MCF 10A (cell line): ENCODE results near the gene LDHAL6B. TPM values are rescaled to one million over a fixed set of nuclear protein-coding genes. Genes with fewer than 3 reads are reported as not detected.
"Not testable (repeated sequence)": the region's sequence is repeated elsewhere in the genome, so short reads cannot be mapped to it uniquely, and the experiment has no call there.

ENCODE experiments used
- BruUV-seq: library from RNA; stranded (reverse); fragments of 400-500 nt; replicated peaks from 2 replicates; lab custom pipeline; 2021; lab: Mats Ljungman, UMichigan
- CTCF ChIA-PET: fragments of 300-600 bp; sonication (Branson Sonifier 250); formaldehyde crosslinking; extraction: SDS; loops from one replicate; lab custom pipeline; 2021; ENCODE audit warnings: antibody characterized with exemption, inconsistent platforms; lab: Yijun Ruan, JAX
- POLR2A ChIA-PET: fragments of 300-600, 350-650 bp; sonication (Branson Sonifier 250); formaldehyde crosslinking; extraction: SDS; loops from one replicate; lab custom pipeline; 2020; ENCODE audit warnings: antibody characterized with exemption, inconsistent platforms; lab: Yijun Ruan, JAX
- DNase-seq: peaks from one replicate; pipeline ENCODE4 v3.0.0-alpha.2; 2018; ENCODE audit not compliant: unreplicated experiment
- H3K27ac Mint-ChIP-seq: one replicate; pipeline ENCODE4 v1.8.0; 2022; ENCODE audit warnings: mild to moderate bottlenecking, low read depth, mixed read lengths; ENCODE audit not compliant: unreplicated experiment
- H3K27me3 Mint-ChIP-seq: one replicate; pipeline ENCODE4 v1.8.0; 2022; ENCODE audit warnings: mixed read lengths; ENCODE audit not compliant: insufficient read depth, unreplicated experiment
- H3K36me3 Mint-ChIP-seq: one replicate; pipeline ENCODE4 v1.8.0; 2022; ENCODE audit warnings: mild to moderate bottlenecking, moderate library complexity, mixed read lengths; ENCODE audit not compliant: insufficient read depth, unreplicated experiment
- H3K4me1 Mint-ChIP-seq: one replicate; pipeline ENCODE4 v1.8.0; 2022; ENCODE audit warnings: mixed read lengths; ENCODE audit not compliant: insufficient read depth, unreplicated experiment
- H3K4me3 Mint-ChIP-seq: one replicate; pipeline ENCODE4 v1.8.0; 2022; ENCODE audit warnings: mild to moderate bottlenecking, moderate library complexity, mixed read lengths; ENCODE audit not compliant: unreplicated experiment
- H3K9me3 Mint-ChIP-seq: one replicate; pipeline ENCODE4 v1.8.0; 2022; ENCODE audit warnings: mixed read lengths; ENCODE audit not compliant: unreplicated experiment
- CTCF ChIP-seq: fragments of 200-600 bp; IDR thresholded peaks from one replicate; pipeline ENCODE4 v1.8.0; 2022; ENCODE audit warnings: antibody characterized with exemption, mild to moderate bottlenecking; ENCODE audit not compliant: unreplicated experiment
- intact Hi-C: fragments of 100-400 bp; cut with micrococcal nuclease; formaldehyde crosslinking; loops from 2 replicates; pipeline ENCODE4 v1.14.1; 2022
- total RNA-seq: library from RNA; stranded (reverse); gene quantifications from 2 replicates; pipeline ENCODE4 v1.2.3, GENCODE V29; 2022

Gene LDHAL6B
- total RNA-seq, 1 experiment from 2014 or later: not detected

- no TSS peak for BruUV-seq
- CTCF ChIA-PET: interaction anchor here (0.8 to 1.4 kb wide), 2 partner anchors 16 kb away, joined by 3 to 4 read pairs; no protein-coding TSS in a partner anchor
- DNase-seq: no peak
- peaks cover 30% of the 10 kb centered on the region for H3K36me3 Mint-ChIP-seq
- intact Hi-C loops: no loop called here
- no peak overlapping the region for H3K27ac Mint-ChIP-seq
- no peak for TF ChIP-seq CTCF
- H3K27me3 Mint-ChIP-seq: no peaks in the 10 kb centered on the region
- POLR2A ChIA-PET: no interaction called here
- no peak overlapping the region for H3K4me3 Mint-ChIP-seq
- H3K9me3 Mint-ChIP-seq: no peaks in the 10 kb centered on the region
- H3K4me1 Mint-ChIP-seq: no peaks in the 10 kb centered on the region
Observed at GRCh38 chr15:59159210-59159609, 47.4 kb upstream of the LDHAL6B start.

GRCh38 chr15:59160880-59161593 is 45.6 kb upstream of the LDHAL6B start:
- H3K27ac Mint-ChIP-seq: peak overlapping the region; percentile 46
- H3K27me3 Mint-ChIP-seq: no peaks in the 10 kb centered on the region
- no peaks in the 10 kb centered on the region for H3K9me3 Mint-ChIP-seq
- H3K4me3 Mint-ChIP-seq: no peak overlapping the region
- no TSS peak for BruUV-seq
- intact Hi-C loops: loop anchor here (1.0 kb wide), 1 partner anchor 332 kb away; no protein-coding TSS in a partner anchor
- POLR2A ChIA-PET: interaction anchor here (1.1 kb wide), 1 partner anchor 212 kb away, joined by 3 read pairs; the partner anchor contains the start of gene MYO1E
- H3K4me1 Mint-ChIP-seq: peaks cover 14% of the 10 kb centered on the region
- H3K36me3 Mint-ChIP-seq: peaks cover 26% of the 10 kb centered on the region
- DNase-seq: peak; percentile 46
- CTCF ChIA-PET: interaction anchor here (0.9 to 2.0 kb wide), 3 partner anchors 9 to 54 kb away, joined by 3 to 6 read pairs (median 6); no protein-coding TSS in a partner anchor
- peak; percentile 45 for TF ChIP-seq CTCF

- BruUV-seq, DNase-seq, H3K27me3 Mint-ChIP-seq, H3K4me3 Mint-ChIP-seq, H3K9me3 Mint-ChIP-seq, H3K27ac Mint-ChIP-seq, intact Hi-C loops: not testable (repeated sequence)
- Mint-ChIP-seq H3K4me1 (peaks cover 23% of the 10 kb centered on the region), H3K36me3 (peaks cover 26% of the 10 kb centered on the region)
- ChIA-PET CTCF (interaction anchor here (0.7 to 2.0 kb wide), 4 partner anchors 8 to 65 kb away, joined by 3 to 6 read pairs (median 4); no protein-coding TSS in a partner anchor), POLR2A (interaction anchor here (1.1 kb wide), 1 partner anchor 211 kb away, joined by 3 read pairs; the partner anchor contains the start of gene MYO1E)
Observed at GRCh38 chr15:59162080-59162479, 44.6 kb upstream of the LDHAL6B start.

GRCh38 chr15:59165726-59166125 is 40.9 kb upstream of the LDHAL6B start:
- ChIA-PET CTCF (interaction anchor here (0.7 to 2.3 kb wide), 6 partner anchors 9 to 335 kb away, joined by 3 to 11 read pairs (median 4); no protein-coding TSS in a partner anchor), POLR2A (interaction anchor here (0.6 to 7.1 kb wide), 30 partner anchors 9 to 1220 kb away, joined by 3 to 76 read pairs (median 4); partner anchors contain the start of genes GTF2A2, MINDY2, MYO1E and RNF111)
- peaks cover 11% of the 10 kb centered on the region for H3K36me3 Mint-ChIP-seq
- H3K9me3 Mint-ChIP-seq: no peaks in the 10 kb centered on the region
- peak; percentile 85 for DNase-seq
- H3K4me3 Mint-ChIP-seq: no peak overlapping the region
- H3K27me3 Mint-ChIP-seq: no peaks in the 10 kb centered on the region
- TF ChIP-seq CTCF: no peak
- intact Hi-C loops: no loop called here
- peak overlapping the region; percentile 99 for H3K27ac Mint-ChIP-seq
- no TSS peak for BruUV-seq
- H3K4me1 Mint-ChIP-seq: peaks cover 46% of the 10 kb centered on the region
